HL-60/S4 treated with phorbol 12-myristate 13-acetate at 8.2 ng/mL for 4 days and 3 days (cell line): ENCODE data around the gene ITPKC.

Experiments used
- in situ Hi-C: fragments of 300-500 bp; cut with MboI; formaldehyde crosslinking; loops from 2 replicates; pipeline ENCODE4 v1.15.0; 2022; ENCODE audit warnings: low sequenced_read_pairs

ITPKC gene

GRCh38 chr19:40716482-40717324 lies at the start of gene ITPKC, which contains the start of gene COQ8B:
TSS of gene ITPKC (plus strand) at chr19:40717112. CDS start at chr19:40717136, 24 bp downstream.
TSS of gene COQ8B (minus strand) at chr19:40716886. CDS start at chr19:40714632, 2,254 bp downstream.
- in situ Hi-C loops: no loop called here

- in situ Hi-C loops: loop anchor here (25.0 kb wide), 2 partner anchors 470 to 595 kb away; partner anchors contain the start of gene HNRNPUL1
Measured at GRCh38 chr19:40667602-40668001, 49.3 kb upstream of the ITPKC start.

- in situ Hi-C loops: loop anchor here (25.0 kb wide), 2 partner anchors 468 to 593 kb away; partner anchors contain the start of gene HNRNPUL1
Measured at GRCh38 chr19:40668991-40669614, 47.8 kb upstream of the ITPKC start.

- in situ Hi-C loops: loop anchor here (25.0 kb wide), 2 partner anchors 466 to 591 kb away; partner anchors contain the start of gene HNRNPUL1
Measured at GRCh38 chr19:40671404-40671803, 45.5 kb upstream of the ITPKC start.

GRCh38 chr19:40672038-40672437 lies 44.9 kb upstream of the ITPKC start:
- in situ Hi-C loops: loop anchor here (25.0 kb wide), 2 partner anchors 465 to 590 kb away; partner anchors contain the start of gene HNRNPUL1

GRCh38 chr19:40672573-40673299 lies 44.2 kb upstream of the ITPKC start:
- in situ Hi-C loops: loop anchor here (25.0 kb wide), 2 partner anchors 465 to 590 kb away; partner anchors contain the start of gene HNRNPUL1

GRCh38 chr19:40673397-40673796 lies 43.5 kb upstream of the ITPKC start:
- in situ Hi-C loops: loop anchor here (25.0 kb wide), 2 partner anchors 464 to 589 kb away; partner anchors contain the start of gene HNRNPUL1

- in situ Hi-C loops: loop anchor here (25.0 kb wide), 2 partner anchors 463 to 588 kb away; partner anchors contain the start of gene HNRNPUL1
Measured at GRCh38 chr19:40674291-40674690, 42.6 kb upstream of the ITPKC start.

- in situ Hi-C loops: no loop called here
Measured at GRCh38 chr19:40677156-40677555, 39.8 kb upstream of the ITPKC start.

GRCh38 chr19:40681039-40681438 lies 35.9 kb upstream of the ITPKC start:
- in situ Hi-C loops: no loop called here

- in situ Hi-C loops: no loop called here
Measured at GRCh38 chr19:40682431-40682964, 34.4 kb upstream of the ITPKC start.

GRCh38 chr19:40683437-40683836 lies 33.5 kb upstream of the ITPKC start:
- in situ Hi-C loops: no loop called here

GRCh38 chr19:40684280-40684679 lies 32.6 kb upstream of the ITPKC start:
- in situ Hi-C loops: no loop called here

- in situ Hi-C loops: no loop called here
Measured at GRCh38 chr19:40685016-40685526, 31.8 kb upstream of the ITPKC start.

- in situ Hi-C loops: no loop called here
Measured at GRCh38 chr19:40685563-40685962, 31.3 kb upstream of the ITPKC start.

GRCh38 chr19:40686882-40687524 lies 29.9 kb upstream of the ITPKC start:
- in situ Hi-C loops: no loop called here

- in situ Hi-C loops: no loop called here
Measured at GRCh38 chr19:40687525-40688016, 29.3 kb upstream of the ITPKC start.

- in situ Hi-C loops: no loop called here
Measured at GRCh38 chr19:40688309-40688708, 28.6 kb upstream of the ITPKC start.

- in situ Hi-C loops: no loop called here
Measured at GRCh38 chr19:40688987-40689338, 27.9 kb upstream of the ITPKC start.
